CD8-positive, alpha-beta memory T cell (primary cell): ENCODE results near the gene MAST1. TPM values are rescaled to one million over a fixed set of nuclear protein-coding genes. Genes with fewer than 3 reads are reported as not detected.

Experiments used
- CTCF ChIA-PET: fragments of 350-600 bp; sonication (Branson Sonifier 250); formaldehyde crosslinking; loops from one replicate; lab custom pipeline; 2021; ENCODE audit warnings: antibody characterized with exemption; lab: Charles Lee
- POLR2A ChIA-PET: fragments of 350-600 bp; sonication (Branson Sonifier 250); formaldehyde crosslinking; loops from one replicate; lab custom pipeline; 2021; ENCODE audit warnings: antibody characterized with exemption; lab: Charles Lee
- DNase-seq, 5 donors: peaks; one replicate each; pipeline versions ENCODE4 v3.0.0 to v3.0.0-alpha.2; 2020 to 2022; ENCODE audit warnings: mixed read lengths in 1 of 5
- H3K27ac ChIP-seq: one replicate; pipeline ENCODE4 v1.7.0; 2013; ENCODE audit warnings: low read depth, mild to moderate bottlenecking, low read length, moderate library complexity
- H3K27me3 ChIP-seq: 2 replicates; pipeline ENCODE4 v1.7.0; 2013; ENCODE audit warnings: low read length, mild to moderate bottlenecking; ENCODE audit not compliant: insufficient read depth, poor library complexity, severe bottlenecking
- H3K36me3 ChIP-seq: 2 replicates; pipeline ENCODE4 v1.7.0; 2013; ENCODE audit warnings: mild to moderate bottlenecking, low read length, moderate library complexity; ENCODE audit not compliant: insufficient read depth
- H3K4me1 ChIP-seq: 2 replicates; pipeline ENCODE4 v1.7.0; 2013; ENCODE audit warnings: mild to moderate bottlenecking, low read length, moderate library complexity; ENCODE audit not compliant: insufficient read depth
- H3K4me3 ChIP-seq: 2 replicates; pipeline ENCODE4 v1.7.0; 2013; ENCODE audit warnings: mild to moderate bottlenecking, low read length
- H3K9me3 ChIP-seq: 2 replicates; pipeline ENCODE4 v1.7.0; 2013; ENCODE audit warnings: mild to moderate bottlenecking, low read length
- H3K27ac Mint-ChIP-seq, 8 donors: one replicate each; pipeline ENCODE4 v1.8.0; 2020 to 2021; ENCODE audit warnings: mixed read lengths in 8 of 8, mild to moderate bottlenecking in 6 of 8, inconsistent platforms in 3 of 8, moderate library complexity in 3 of 8
- H3K27me3 Mint-ChIP-seq, 2 donors: one replicate each; pipeline ENCODE4 v1.8.0; 2020 to 2021; ENCODE audit warnings: mixed read lengths in 2 of 2, mild to moderate bottlenecking in 1 of 2, moderate library complexity in 1 of 2
- H3K36me3 Mint-ChIP-seq, 3 donors: one replicate each; pipeline ENCODE4 v1.8.0; 2020 to 2021; ENCODE audit warnings: mixed read lengths in 3 of 3, inconsistent platforms in 1 of 3, mild to moderate bottlenecking in 1 of 3
- H3K4me1 Mint-ChIP-seq, 3 donors: one replicate each; pipeline ENCODE4 v1.8.0; 2020 to 2021; ENCODE audit warnings: mixed read lengths in 3 of 3, inconsistent platforms in 1 of 3, mild to moderate bottlenecking in 1 of 3
- H3K4me3 Mint-ChIP-seq, 7 donors: one replicate each; pipeline ENCODE4 v1.8.0; 2020 to 2021; ENCODE audit warnings: mixed read lengths in 7 of 7, mild to moderate bottlenecking in 6 of 7, moderate library complexity in 4 of 7, inconsistent platforms in 2 of 7
- H3K9me3 Mint-ChIP-seq, 5 donors: one replicate each; pipeline ENCODE4 v1.8.0; 2020 to 2022; ENCODE audit warnings: mixed read lengths in 5 of 5, mild to moderate bottlenecking in 3 of 5, moderate library complexity in 2 of 5, inconsistent platforms in 1 of 5
- polyA plus RNA-seq: library from polyadenylated mRNA; unstranded; fragments of 300-500 nt; fragmentation: Illumina TruSeq; gene quantifications from one replicate; pipeline ENCODE4 v1.2.3, GENCODE V29; 2021
- total RNA-seq, 2 experiments: library from RNA; stranded (reverse); gene quantifications; one replicate each; pipeline ENCODE4 v1.2.3, GENCODE V29; 2021

The MAST1 gene
- total and polyA plus RNA-seq, 3 experiments from 2014 or later: 0.24 to 1.2 (median 0.38) TPM

DNA sequence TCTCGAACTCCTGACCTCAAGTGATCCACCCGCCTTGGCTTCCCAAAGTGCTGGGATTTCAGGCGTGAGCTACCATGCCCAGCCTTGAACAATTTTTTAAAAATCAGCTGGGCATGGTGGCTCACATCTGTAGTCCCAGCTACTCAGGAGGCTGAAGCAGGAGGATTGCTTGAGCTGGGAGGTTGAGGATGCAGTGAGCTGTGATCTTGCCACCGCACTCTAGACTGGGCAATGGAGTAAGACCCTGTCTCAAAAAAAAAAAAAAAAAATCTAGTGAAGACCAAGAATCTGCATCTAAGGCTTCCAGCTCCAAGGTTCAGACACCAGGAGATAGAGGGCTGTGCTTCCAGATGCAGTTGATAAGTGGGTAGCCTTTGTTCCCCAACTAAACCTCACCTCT lies 25.8 kb downstream of the MAST1 start:
- no peak overlapping the region for H3K4me3 ChIP-seq
- no peaks in the 10 kb centered on the region for H3K36me3 Mint-ChIP-seq
- peaks cover 4 to 32% of the 10 kb centered on the region in 2 donors for H3K27me3 Mint-ChIP-seq
- H3K4me3 Mint-ChIP-seq: no peak overlapping the region
- no peaks in the 10 kb centered on the region for H3K9me3 ChIP-seq
- no peaks in the 10 kb centered on the region for H3K36me3 ChIP-seq
- H3K4me1 Mint-ChIP-seq: peaks cover 4 to 11% (median 6%) of the 10 kb centered on the region in 3 donors
- POLR2A ChIA-PET: no interaction called here
- H3K27me3 ChIP-seq: no peaks in the 10 kb centered on the region
- H3K27ac ChIP-seq: no peak overlapping the region
- CTCF ChIA-PET: interaction anchor here (1.0 to 2.6 kb wide), 5 partner anchors 8 to 101 kb away, joined by 3 to 8 read pairs (median 3); no protein-coding TSS in a partner anchor
- no peak for DNase-seq
- H3K9me3 Mint-ChIP-seq: peaks cover 0 to 2% (median 0%) of the 10 kb centered on the region in 5 donors
- peak overlapping the region in 1 of 8 donors; percentile 47 for H3K27ac Mint-ChIP-seq
- peaks cover 8% of the 10 kb centered on the region for H3K4me1 ChIP-seq

DNA sequence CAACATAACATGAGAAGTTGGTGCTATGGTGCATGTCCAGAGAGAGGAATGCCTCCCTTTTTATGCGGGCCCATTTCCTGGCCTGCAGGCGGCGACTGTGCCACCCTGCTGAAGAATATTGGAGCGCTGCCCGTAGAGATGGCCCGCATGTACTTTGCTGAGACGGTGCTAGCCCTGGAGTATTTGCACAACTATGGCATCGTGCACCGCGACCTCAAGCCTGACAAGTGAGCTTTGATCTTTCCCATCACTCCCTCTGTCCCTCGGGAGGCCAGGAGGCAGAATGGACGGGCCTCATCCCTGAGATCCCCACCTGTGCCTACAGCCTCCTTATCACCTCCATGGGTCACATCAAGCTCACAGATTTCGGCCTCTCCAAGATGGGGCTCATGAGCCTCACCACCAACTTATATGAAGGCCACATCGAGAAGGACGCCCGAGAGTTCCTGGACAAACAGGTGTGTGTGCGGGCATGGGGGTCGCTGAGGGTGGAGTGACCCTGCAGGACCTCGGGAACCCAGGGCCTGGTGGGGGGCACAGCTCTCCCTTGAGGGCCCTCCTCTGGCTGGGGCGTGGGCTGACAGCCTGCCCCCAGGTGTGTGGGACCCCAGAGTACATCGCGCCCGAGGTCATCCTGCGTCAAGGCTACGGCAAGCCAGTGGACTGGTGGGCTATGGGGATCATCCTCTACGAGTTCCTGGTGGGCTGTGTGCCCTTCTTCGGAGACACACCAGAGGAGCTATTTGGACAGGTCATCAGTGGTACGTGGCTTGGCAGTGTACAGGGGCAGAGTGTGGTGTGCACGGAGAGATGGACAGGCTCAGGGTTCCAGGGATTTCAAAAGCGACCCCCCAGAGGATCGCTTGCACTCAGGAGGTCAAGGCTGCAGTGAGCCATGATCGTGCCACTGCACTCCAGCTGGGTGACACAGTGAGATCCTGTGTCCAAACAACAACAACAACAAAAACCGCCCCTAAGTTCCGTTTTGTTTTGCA lies 26.7 kb downstream of the MAST1 start:
- DNase-seq: no peak
- no peaks in the 10 kb centered on the region for H3K36me3 ChIP-seq
- ChIA-PET POLR2A (no interaction called here), CTCF (interaction anchor here (1.0 to 2.6 kb wide), 3 partner anchors 20 to 100 kb away, joined by 3 to 8 read pairs (median 4); no protein-coding TSS in a partner anchor)
- H3K27ac ChIP-seq: no peak overlapping the region
- no peaks in the 10 kb centered on the region for H3K9me3 ChIP-seq
- H3K27me3 ChIP-seq: no peaks in the 10 kb centered on the region
- H3K4me1 ChIP-seq: peaks cover 8% of the 10 kb centered on the region
- H3K4me3 Mint-ChIP-seq: peak overlapping the region in 1 of 7 donors; percentile 44
- H3K27ac Mint-ChIP-seq: no peak overlapping the region
- peaks cover 4 to 11% (median 6%) of the 10 kb centered on the region in 3 donors for H3K4me1 Mint-ChIP-seq
- H3K4me3 ChIP-seq: no peak overlapping the region
- H3K27me3 Mint-ChIP-seq: peaks cover 4 to 32% of the 10 kb centered on the region in 2 donors
- H3K9me3 Mint-ChIP-seq: no peaks in the 10 kb centered on the region
- H3K36me3 Mint-ChIP-seq: no peaks in the 10 kb centered on the region

DNA sequence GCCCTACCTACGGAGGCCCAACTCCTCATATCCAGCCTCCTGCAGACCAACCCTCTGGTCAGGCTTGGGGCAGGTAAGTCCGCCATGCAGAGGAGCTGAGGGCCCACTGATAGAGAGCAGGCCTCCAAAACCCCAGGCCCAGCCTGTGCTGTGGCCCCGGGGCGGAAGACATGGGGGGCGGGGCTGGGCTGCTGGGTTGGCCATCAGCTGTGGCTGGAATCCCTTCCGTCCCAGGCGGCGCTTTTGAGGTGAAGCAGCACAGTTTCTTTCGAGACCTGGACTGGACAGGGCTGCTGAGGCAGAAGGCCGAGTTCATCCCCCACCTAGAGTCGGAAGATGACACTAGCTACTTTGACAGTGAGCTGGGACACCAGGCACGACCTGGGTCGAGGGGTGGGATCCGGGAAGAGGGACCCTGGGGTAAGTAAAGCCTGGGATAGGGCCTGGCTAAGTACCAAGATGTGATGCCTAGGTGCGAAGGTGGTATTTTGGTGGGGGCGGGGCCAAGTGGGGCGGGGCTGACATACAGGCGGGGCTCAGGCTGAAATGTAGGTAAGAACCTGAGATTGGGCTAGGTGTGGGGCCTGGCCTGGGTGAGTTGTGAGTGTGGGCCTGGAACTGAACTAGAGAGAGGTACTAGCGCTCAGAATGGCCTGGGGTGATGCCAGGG lies 27.6 kb downstream of the MAST1 start:
- Histone ChIP-seq H3K9me3 (no peaks in the 10 kb centered on the region), H3K27me3 (no peaks in the 10 kb centered on the region), H3K4me3 (no peak overlapping the region), H3K27ac (no peak overlapping the region), H3K36me3 (no peaks in the 10 kb centered on the region), H3K4me1 (peaks cover 8% of the 10 kb centered on the region)
- H3K4me3 Mint-ChIP-seq: peak overlapping the region in 2 of 7 donors; percentile 44 to 53
- POLR2A ChIA-PET: no interaction called here
- H3K4me1 Mint-ChIP-seq: peaks cover 4 to 11% (median 6%) of the 10 kb centered on the region in 3 donors
- no peak for DNase-seq
- CTCF ChIA-PET: no interaction called here
- no peaks in the 10 kb centered on the region for H3K9me3 Mint-ChIP-seq
- H3K27ac Mint-ChIP-seq: no peak overlapping the region
- peaks cover 4 to 29% of the 10 kb centered on the region in 2 donors for H3K27me3 Mint-ChIP-seq
- H3K36me3 Mint-ChIP-seq: no peaks in the 10 kb centered on the region

DNA sequence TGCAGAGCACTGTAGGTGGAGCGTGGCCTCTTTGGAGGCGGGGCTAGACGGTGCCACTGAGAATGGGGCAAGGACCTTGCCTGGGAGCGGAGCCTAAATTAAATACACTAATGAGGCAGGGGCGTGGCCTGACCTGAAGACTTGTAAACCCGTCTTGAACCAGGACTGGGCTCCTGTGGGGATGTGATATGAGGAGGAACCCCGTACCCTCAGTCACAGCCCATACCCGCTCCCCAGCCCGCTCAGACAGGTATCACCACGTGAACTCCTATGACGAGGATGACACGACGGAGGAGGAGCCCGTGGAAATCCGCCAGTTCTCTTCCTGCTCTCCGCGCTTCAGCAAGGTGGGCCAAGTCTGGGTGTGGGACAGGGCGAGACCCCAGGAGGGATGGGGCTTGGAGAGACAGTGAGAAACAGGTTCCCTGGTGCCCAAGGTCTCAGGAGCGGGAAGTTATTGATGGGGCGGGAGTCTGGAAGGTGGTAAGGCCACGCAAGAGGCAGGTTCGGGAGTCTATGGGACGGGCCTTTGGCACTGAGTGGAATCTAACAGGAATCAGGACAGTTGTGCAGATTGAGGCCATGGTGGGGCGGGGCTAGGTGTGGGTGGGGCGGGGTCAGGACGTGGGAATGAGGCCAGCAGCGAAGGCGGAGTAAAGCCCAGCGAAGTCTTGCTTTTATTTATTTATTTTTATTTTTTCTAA lies 28.3 kb downstream of the MAST1 start:
- Mint-ChIP-seq H3K27ac (peak overlapping the region in 1 of 8 donors; percentile 70), H3K4me3 (peak overlapping the region in 5 of 7 donors; percentile 53 to 73 (median 66))

DNA sequence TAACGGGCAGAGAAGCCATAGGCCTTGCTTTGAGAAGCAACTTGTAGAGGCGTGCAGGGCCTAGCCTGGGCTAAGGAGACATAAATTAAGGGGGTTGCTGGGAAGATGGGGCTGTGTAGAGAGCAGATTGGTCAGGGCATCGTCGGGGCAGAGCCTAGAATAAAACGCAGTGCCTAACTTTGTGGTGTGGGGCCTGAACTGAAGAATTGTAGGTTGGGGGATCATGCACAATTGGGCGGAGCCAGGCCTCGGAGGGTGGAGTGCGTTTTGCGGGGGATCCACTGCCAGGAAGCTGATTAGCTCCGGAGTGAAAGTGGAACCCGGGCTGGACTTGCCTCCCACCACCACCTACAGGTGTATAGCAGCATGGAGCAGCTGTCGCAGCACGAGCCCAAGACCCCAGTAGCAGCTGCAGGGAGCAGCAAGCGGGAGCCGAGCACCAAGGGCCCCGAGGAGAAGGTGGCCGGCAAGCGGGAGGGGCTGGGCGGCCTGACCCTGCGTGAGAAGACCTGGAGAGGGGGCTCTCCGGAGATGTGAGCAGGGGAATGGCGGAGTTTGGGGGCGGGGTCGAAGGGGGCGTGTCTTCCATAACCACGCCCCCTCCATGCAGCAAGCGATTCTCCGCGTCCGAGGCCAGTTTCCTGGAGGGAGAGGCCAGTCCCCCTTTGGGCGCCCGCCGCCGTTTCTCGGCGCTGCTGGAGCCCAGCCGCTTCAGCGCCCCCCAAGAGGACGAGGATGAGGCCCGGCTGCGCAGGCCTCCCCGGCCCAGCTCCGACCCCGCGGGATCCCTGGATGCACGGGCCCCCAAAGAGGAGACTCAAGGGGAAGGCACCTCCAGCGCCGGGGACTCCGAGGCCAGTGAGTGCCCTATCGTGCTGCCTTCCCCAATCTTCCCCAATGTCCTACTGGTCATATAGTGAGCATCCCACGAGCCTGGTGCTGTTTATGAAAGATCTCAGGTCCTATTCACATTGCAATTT lies 29.1 kb downstream of the MAST1 start:
- peak overlapping the region in 6 of 7 donors; percentile 49 to 81 (median 68) for H3K4me3 Mint-ChIP-seq
- H3K9me3 ChIP-seq: no peaks in the 10 kb centered on the region
- H3K27ac ChIP-seq: peak overlapping the region; percentile 38
- peaks cover 9 to 14% (median 11%) of the 10 kb centered on the region in 3 donors for H3K4me1 Mint-ChIP-seq
- H3K27me3 ChIP-seq: no peaks in the 10 kb centered on the region
- peak overlapping the region; percentile 76 for H3K4me3 ChIP-seq
- H3K4me1 ChIP-seq: peaks cover 8% of the 10 kb centered on the region
- H3K9me3 Mint-ChIP-seq: no peaks in the 10 kb centered on the region
- H3K36me3 ChIP-seq: no peaks in the 10 kb centered on the region
- H3K27ac Mint-ChIP-seq: peak overlapping the region in 3 of 8 donors; percentile 66 to 79 (median 78)
- H3K27me3 Mint-ChIP-seq: peaks cover 0 to 23% of the 10 kb centered on the region in 2 donors
- ChIA-PET CTCF (no interaction called here), POLR2A (no interaction called here)
- DNase-seq: peak; percentile 41 to 78 (median 58)
- H3K36me3 Mint-ChIP-seq: peaks cover 3 to 7% (median 6%) of the 10 kb centered on the region in 3 donors

More for the DNA sequence above, 28.3 kb downstream of the MAST1 start:
- Histone ChIP-seq H3K4me3 (no peak overlapping the region), H3K36me3 (no peaks in the 10 kb centered on the region), H3K27me3 (no peaks in the 10 kb centered on the region), H3K9me3 (no peaks in the 10 kb centered on the region), H3K27ac (no peak overlapping the region), H3K4me1 (peaks cover 8% of the 10 kb centered on the region)
- ChIA-PET POLR2A (no interaction called here), CTCF (no interaction called here)
- no peak for DNase-seq
- H3K4me1 Mint-ChIP-seq: peaks cover 4 to 11% (median 6%) of the 10 kb centered on the region in 3 donors
- no peaks in the 10 kb centered on the region for H3K9me3 Mint-ChIP-seq
- no peaks in the 10 kb centered on the region for H3K36me3 Mint-ChIP-seq
- peaks cover 0 to 26% of the 10 kb centered on the region in 2 donors for H3K27me3 Mint-ChIP-seq

DNA sequence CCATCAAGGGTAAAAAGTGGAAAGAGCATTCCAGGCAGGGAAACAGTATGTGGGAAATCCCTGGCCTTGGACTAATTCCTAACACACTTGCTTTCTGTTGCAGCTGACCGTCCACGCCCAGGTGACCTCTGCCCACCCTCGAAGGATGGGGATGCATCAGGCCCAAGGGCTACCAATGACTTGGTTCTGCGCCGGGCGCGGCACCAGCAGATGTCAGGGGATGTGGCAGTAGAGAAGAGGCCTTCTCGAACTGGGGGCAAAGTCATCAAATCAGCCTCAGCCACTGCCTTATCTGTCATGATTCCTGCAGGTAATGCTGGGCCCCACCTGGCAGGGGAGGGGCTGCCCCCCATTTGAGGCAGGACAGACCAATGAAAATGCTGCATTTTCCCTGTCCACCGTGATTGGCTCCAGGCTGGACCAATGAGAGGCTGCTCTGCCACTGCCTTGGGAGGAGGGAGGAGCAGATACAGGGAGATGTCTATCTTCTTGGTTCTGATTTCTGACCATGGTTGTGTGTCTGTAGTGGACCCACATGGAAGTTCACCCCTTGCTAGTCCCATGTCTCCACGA lies 30.3 kb downstream of the MAST1 start:
- H3K36me3 Mint-ChIP-seq: peaks cover 5 to 7% (median 6%) of the 10 kb centered on the region in 3 donors
- no peak overlapping the region for H3K4me3 ChIP-seq
- peak overlapping the region in 3 of 7 donors; percentile 33 to 54 (median 52) for H3K4me3 Mint-ChIP-seq
- H3K9me3 Mint-ChIP-seq: no peaks in the 10 kb centered on the region
- H3K4me1 ChIP-seq: peaks cover 8% of the 10 kb centered on the region
- H3K27me3 ChIP-seq: no peaks in the 10 kb centered on the region
- H3K27ac ChIP-seq: no peak overlapping the region
- H3K36me3 ChIP-seq: no peaks in the 10 kb centered on the region
- no peak for DNase-seq
- H3K4me1 Mint-ChIP-seq: peaks cover 9 to 14% (median 11%) of the 10 kb centered on the region in 3 donors
- peak overlapping the region in 1 of 8 donors; percentile 74 for H3K27ac Mint-ChIP-seq
- H3K27me3 Mint-ChIP-seq: peaks cover 2 to 18% of the 10 kb centered on the region in 2 donors
- CTCF ChIA-PET: interaction anchor here (3.5 kb wide), 1 partner anchor 103 kb away, joined by 12 read pairs; no protein-coding TSS in a partner anchor
- POLR2A ChIA-PET: no interaction called here
- no peaks in the 10 kb centered on the region for H3K9me3 ChIP-seq
